Stimulated activated CD4-positive, alpha-beta T cell treated with anti-CD3 and anti-CD28 coated beads, Interleukin-4, amount 100 ng/mL, for 24 hours (primary cell): Measurements from ENCODE around the gene PDGFD.

ENCODE experiments used
- DNase-seq: peaks from one replicate; pipeline ENCODE4 v3.0.0-alpha.2; 2020

Gene PDGFD

DNA sequence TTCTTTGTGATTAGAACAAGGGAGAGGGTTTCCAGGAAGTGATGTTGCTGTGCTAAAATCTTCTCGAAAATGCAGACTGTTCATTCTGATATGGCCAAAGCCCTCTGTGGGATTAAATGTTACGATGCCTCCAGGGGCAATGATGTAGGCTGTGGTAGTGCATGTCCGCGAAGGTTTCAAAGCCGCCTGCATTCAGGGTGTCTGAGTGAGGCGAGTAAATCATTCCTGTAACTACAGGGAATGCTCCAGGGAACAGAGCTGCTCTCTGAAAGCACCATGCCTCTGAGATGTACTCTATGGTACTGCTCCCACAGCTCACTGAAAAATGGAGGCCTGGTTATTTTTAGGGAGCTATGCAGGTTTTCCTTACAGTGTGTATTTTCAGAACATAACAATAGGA is 21.2 kb downstream of the PDGFD start:
- no peak for DNase-seq

DNA sequence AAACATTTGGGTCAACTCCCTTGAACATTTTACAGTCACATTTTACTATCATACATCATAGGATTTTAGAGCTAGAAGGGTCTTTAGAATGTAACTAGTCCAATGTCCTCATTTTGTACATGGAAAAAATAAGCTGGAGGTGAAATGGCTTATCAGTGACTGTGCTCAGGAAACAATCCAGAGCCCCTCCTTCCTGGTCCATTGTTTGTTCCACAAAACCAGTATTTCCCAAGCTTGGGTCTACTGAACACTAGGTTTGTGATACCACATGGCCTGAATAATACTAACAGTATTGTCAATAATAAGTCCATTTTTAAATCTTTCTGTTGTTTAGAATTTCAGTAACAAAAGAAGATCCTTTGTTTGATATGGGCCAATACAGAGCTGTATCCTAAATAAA is 27.1 kb downstream of the PDGFD start:
- DNase-seq = no peak

GRCh38 chr11:104134745-104135144 is 29.2 kb downstream of the PDGFD start:
- DNase-seq = no peak

- DNase-seq = no peak
Measured at GRCh38 chr11:104130161-104130560, 33.8 kb downstream of the PDGFD start.

GRCh38 chr11:104129145-104129544 is 34.8 kb downstream of the PDGFD start:
- no peak for DNase-seq

DNA sequence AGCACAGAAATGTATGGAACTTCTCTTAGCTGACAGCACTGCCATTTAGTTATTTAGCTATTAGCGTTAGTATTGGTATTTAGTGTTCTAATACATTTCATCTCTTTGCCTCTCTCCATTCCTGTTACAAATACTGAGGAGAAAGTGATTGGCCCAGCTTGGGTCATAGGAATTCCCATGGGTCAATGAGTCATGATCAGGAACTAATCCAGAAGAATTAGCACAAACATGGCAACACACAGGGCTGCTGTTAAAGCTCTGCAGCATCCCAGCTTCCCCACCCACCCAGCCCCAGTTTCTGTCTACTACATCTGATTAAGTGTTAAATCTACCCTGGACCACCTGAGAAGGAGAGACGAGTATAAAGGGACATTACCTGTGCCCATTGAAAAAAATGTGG is 36.1 kb downstream of the PDGFD start:
- no peak for DNase-seq

GRCh38 chr11:104126464-104126863 is 37.5 kb downstream of the PDGFD start:
- DNase-seq = no peak

DNA sequence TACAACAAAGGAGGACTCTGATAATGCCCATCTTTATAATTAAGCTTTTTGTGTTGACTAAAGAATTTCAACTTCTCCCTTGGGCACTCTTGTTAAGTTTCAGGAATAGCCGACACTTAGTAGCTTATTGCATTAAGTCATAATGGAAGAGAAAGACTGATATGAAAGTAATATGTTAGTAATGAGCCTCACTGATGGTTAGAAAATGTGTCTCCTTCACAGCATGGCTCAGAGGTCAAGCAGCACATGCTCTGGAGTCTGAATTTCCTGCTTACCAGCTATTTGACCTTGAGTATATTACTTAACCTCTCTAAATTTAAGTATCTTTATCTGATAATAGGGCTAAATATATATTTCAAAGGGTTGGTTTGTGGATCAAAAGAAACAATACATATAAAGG is 39.0 kb downstream of the PDGFD start:
- no peak for DNase-seq

DNA sequence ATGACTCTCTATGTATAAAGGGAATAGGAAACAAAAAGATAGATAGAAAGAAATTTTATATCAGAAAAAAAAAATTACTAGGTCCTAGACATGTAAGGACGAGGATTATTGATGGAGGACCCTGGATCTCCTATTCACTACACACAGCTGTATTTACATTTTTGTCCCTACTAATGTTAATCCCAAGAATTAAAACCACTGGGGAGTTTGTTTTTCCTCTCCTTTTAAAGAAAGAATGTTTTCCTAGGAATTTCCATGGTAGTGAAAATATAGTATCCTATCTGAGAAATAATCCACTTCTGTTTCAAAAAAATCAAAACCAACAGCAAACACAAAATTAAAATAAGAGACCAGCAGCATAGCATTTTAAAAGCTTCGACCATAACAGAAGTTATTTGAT is 41.1 kb downstream of the PDGFD start:
- no peak for DNase-seq

DNA sequence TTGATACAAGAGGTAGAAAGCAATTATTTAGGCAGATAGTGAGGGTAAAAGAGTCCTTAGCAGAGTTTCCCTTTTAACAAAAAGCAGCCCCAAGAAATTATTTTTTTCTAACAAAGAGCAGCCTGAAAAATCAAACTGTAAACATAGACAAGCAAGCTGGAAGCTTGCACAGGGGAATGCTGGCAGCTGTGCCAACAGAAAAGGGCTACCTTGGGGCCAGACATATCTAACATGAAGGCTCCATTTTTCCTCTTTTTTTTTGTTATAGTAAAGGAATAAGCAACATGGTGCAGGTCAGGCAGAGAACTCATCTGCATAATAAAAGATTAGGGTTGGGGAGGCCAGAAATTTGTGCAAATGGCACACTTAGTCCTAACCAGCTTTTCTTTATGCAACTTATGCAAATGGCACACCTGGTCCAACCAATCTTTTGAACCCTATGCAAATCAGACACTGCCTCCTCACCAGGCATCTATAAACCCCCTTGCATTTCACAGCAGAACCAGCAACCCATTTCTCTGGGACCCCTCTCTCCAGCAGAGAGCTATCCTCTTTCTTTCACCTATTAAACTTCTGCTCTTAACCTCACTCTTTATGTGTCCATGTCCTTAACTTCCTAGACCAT is 41.8 kb downstream of the PDGFD start:
- DNase-seq = no peak

DNA sequence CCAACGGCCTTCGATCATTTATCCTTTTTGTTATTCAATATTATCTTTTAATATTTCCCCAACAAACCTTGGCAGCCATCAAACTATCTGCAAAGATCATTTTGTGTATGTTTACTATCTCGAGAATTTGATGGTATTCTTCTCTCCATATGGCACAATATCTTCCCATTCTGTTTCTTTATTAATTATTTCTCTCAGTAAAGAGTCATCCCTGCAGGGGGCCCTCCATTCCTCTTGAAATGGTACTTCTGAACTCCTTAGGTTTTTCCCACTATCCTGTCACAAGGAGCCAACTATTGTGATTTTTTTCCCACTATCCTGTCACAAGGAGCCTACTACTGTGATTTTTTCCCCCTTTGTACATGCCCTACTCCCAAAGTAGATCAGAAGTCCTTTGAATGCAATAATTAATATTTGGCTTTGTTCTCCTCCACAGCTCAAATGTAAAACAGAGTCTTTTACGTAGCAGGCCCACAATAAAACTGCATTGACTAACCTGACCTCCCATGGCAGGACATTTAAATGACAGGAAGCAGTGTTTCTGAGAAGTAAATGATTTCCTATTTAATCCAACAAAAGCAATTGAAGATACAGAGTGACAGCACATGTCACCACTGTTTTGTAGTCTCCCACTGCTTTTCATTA is 43.3 kb downstream of the PDGFD start:
- no peak for DNase-seq

DNA sequence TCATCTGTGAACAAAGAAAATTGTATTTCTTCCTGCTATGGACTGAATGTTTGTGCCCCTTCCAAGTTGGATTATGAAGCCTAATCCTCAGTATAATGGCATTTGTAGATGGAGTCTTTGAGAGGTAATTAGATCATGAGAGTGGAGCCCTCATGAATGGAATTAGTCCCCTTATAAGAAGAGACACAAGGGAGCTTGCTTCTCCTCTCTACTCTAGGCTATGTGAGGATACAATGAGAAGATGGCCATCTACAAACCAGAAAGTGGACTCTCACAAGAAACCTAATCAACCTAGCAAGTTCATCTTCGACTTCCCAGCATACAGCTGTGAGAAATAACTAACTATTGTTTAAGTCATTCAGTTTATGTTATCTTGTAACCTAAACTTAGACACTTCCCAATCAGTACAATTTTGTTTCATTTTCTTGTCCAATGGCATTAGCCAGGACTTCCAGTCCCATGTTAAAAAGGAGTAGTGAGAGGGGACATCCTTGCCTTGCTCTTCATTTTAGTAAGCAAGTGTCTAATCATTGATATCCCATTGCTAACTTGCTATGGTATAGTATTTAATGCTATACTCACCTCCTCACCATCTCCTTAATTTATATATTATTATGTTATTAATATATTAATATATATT is 45.7 kb downstream of the PDGFD start:
- DNase-seq = no peak

DNA sequence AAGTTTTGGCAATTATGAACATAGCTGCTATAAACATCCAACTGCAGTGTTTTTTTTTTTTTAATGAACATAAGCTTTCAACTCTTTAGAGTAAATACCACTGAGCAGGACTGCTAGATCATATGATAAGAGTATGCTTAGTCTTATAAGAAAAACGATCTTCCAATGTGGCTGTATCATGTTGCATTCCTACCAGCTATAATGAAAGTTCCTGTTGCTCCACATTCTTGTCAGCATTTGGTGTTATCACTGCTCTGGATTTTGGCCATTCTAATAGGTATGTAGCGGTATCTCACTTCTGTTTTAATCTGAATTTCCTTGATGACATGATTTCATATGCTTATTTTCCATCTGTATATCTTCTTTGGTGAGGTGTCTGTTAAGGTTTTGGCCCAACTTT is 50.4 kb downstream of the PDGFD start:
- DNase-seq = no peak

DNA sequence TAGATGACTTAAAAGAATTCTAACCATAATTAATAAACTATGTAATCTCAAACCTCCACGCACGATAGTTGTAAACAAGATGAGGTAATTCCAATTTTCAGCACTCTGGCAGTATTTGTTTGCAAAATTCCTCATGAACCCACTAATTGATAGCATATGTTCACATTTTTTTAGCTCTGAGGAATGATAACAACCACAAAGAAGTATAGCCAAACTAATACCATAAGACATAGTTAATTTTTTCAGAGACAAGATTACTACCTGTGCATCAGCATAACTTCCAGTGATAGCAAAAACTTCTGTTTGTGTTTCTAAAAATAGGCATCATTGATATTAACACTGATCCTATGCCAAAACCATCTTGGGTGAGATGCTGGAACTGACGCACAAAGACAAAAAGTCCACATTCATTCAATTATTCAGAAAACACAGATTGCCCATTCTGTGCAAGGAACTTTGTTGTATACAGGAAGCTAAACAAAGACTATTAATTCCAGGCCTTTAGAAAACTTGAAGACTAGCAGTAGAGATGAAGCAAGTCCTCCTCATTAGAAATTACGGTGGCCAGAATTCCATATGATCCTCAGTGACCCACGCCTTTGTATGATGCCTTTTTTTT is 57.7 kb downstream of the PDGFD start:
- no peak for DNase-seq

DNA sequence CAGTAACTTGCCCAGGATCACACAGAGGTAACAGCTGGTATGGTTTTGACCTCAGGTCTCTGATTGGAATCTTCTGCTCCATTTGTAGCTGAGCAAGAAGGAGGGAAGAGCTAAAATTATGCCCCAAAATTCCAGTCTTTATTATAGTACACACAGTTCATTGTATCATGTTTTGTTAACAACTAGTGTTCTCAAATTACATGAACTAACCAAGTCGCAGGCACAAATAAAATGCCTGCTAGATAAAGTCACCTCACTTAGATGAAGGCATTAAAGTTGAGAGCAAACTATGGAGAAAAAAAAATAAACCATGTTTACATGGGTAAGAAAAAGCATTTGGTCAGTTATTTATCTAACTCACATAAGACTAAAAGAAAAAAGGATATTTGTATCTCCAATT is 58.8 kb downstream of the PDGFD start:
- no peak for DNase-seq

DNA sequence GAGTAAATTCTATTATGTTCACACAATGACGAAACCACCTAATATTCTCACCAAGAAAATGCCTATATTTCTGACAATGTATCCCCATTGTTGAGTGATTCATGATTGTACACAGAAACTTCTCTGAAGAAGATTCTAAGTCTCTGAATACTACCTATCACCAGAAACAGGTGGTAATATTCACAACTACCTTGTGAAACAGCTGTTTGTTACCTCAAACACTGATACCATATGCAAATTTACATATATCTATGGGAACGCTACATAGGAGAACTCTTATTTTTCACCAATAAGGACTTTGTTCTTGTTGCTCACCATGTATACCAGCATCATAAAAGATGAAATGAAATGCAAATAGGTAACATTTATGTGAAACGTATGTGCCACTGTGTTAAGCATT is 59.3 kb downstream of the PDGFD start:
- DNase-seq = no peak

- no peak for DNase-seq
Measured at GRCh38 chr11:104104201-104104600, 59.7 kb downstream of the PDGFD start.

- DNase-seq = no peak
Measured at GRCh38 chr11:104098555-104098954, 65.4 kb downstream of the PDGFD start.

- DNase-seq = no peak
Measured at GRCh38 chr11:104098132-104098531, 65.8 kb downstream of the PDGFD start.

DNA sequence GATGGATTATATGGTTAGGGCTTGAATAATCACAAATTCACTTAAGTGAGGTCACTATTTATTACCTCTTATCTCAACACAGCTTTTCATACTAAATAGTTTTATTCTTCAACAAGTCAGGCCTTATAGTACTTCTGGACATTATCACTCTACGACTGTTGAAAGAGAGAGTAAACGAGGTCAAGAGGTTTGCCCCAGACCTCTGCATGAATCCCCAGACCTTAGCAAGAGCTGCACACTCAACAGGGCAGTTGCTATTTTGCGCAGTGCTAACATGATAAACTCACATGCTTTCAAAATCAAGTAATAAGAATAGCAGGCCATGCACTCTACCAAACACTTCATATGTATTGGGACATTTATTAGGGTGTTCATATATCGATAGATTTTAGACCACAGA is 67.0 kb downstream of the PDGFD start:
- no peak for DNase-seq

DNA sequence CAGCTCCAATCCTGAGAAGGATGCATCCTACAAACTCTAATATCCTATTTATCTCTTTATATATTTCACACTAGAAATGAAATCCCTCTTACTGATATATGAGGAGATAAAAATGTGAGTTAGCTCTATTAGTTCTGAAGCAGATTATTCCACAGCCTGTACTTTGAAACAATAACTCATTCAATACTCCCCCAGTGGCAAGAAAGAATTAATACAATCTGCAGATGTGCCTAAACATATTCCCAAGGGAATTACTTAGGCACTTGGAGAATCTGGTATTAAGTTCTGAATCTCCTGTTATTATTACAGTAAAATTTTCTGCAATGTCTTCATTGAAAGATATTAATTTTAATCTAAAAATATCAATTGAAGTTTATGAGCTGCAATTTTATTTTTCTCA is 68.2 kb downstream of the PDGFD start:
- DNase-seq = no peak

- no peak for DNase-seq
Measured at GRCh38 chr11:104094576-104094975, 69.4 kb downstream of the PDGFD start.

DNA sequence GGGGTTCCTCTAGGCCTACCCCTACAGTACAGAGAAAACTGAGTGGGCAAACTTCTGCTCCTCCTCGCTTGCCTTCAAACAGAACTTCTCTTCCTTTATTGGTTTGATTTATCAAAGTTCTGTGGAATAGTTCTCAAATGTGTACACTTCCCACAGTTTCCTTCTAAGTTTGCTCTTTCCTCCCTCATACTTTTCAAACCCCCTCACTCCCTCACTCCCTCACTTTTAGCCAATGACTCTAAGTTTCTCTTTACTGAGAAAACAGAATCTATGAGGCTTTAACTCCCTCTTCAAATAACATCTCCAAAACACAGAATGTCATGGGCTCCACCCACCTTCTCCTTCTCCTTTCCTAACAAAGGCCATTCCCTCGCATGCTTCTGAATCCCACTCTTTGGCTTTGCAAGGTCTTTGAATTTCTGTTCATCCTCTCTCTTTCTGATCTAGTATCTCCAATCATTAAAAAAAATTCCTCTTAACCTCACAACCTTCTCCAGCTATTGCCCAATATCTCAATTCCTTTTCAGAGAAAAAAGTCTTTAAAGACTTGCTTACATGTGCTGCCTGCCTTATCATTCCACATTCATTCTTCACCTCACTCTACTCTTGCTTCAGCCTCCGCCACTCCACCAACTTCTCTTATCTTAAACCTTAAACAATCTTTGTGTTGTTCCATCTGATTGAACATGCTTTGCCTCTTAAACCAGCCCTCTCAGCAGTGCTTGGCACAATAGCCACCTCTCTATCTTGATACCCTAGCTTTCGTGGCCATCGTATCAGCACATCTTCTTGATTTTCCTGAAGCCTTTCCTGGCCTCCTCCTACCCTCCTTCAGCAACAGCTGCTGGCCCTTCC is 70.3 kb downstream of the PDGFD start:
- no peak for DNase-seq
